Renal pelvis (tissue), 12 donors: Measurements from ENCODE around the gene TCEANC. TPM values are rescaled to one million over a fixed set of nuclear protein-coding genes. Genes with fewer than 3 reads are reported as not detected.
"Not testable (repeated sequence)": the region's sequence is repeated elsewhere in the genome, so short reads cannot be mapped to it uniquely, and the experiment has no call there.

Experiments
- DNase-seq: peaks from one replicate; pipeline ENCODE4 v3.0.0-alpha.2; 2013
- long read RNA-seq, 16 experiments: transcript quantifications; one replicate each; lab custom pipeline, GENCODE V29; 2026
- polyA plus RNA-seq, 3 donors: library from polyadenylated mRNA; unstranded; fragments of 120-200 nt; gene quantifications; one replicate each; pipeline ENCODE4 v1.2.1, GENCODE V29; 2013; ENCODE audit not compliant: insufficient read length in 3 of 3

Gene TCEANC, protein sequence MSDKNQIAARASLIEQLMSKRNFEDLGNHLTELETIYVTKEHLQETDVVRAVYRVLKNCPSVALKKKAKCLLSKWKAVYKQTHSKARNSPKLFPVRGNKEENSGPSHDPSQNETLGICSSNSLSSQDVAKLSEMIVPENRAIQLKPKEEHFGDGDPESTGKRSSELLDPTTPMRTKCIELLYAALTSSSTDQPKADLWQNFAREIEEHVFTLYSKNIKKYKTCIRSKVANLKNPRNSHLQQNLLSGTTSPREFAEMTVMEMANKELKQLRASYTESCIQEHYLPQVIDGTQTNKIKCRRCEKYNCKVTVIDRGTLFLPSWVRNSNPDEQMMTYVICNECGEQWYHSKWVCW
- polyA plus RNA-seq, result 1 to 10 TPM; 4.8 to 7.1 (median 6.0) TPM
- long read RNA-seq, donor 1, result 0 reads
- long read RNA-seq, donor 2, result 0 reads
- long read RNA-seq, donor 3, partial matches to known transcripts, result 20 of 20 reads
- long read RNA-seq, donor 3, other reads (novel, unspliced or antisense), result 0 of 20 reads
- long read RNA-seq, donor 4, result 0 reads
- long read RNA-seq, donor 5, result 0 reads
- long read RNA-seq, donor 6, result 0 reads
- long read RNA-seq, donor 7, result 0 reads
- long read RNA-seq, donor 8, result 0 reads
- long read RNA-seq, donor 9, result 0 reads
- long read RNA-seq, donor 10, result 0 reads
- long read RNA-seq, donor 11, partial matches to known transcripts, result 0 of 1 reads
- long read RNA-seq, donor 11, other reads (novel, unspliced or antisense), result 0 of 1 reads
- long read RNA-seq, donor 12, partial matches to known transcripts, result 0 of 1 reads
- long read RNA-seq, donor 12, other reads (novel, unspliced or antisense), result 0 of 1 reads
- long read RNA-seq, donor 13, result 0 reads
- long read RNA-seq, donor 14, result 0 reads
- long read RNA-seq, donor 15, result 0 reads
- long read RNA-seq, donor 16, result 0 reads

DNA sequence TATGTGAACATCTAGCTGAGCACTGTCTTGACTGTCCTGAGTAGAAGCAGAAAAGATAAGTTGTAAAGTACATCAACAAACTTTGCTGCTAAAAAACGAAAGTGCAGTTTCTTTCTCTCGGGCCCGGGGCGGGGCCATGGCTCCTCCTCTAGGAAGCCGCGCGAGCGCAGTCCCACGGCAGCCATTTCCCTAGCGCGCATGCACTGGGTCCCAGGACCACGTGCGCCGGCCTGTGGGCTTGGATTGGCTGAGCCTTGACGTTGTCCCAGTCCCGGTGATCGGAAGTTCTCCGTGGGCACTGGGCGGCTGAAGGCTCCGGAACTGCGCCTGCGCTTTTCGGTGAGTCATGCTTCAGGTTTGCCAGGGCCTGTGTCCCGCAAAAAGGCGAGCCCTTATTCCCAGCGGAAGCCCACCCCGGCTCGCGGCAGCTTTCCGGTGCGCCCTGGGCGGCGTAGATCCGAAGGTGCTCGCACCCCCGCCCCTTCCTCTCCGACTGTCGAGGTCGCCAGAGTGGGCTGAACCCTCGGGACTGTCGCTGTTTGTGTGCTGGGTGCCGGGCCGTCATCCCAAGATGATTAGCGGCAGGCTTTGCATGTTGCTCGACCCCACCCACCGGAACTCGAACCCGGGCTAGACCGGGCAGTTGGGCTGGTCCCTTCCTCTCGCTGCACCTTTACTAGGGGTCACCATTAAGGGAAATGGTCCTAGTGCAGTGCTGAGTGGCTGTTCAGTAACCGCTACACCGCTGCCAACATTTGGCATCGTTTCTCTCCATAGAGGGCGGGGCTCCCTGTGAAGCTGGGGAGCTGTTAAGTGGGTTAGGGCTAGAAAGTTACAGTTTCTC is at the start of gene TCEANC:
TCEANC (plus strand) TSS at position 292 of the 844 bp plus-strand sequence. CDS start 9,368 bp downstream, outside the sequence.
- DNase-seq, result peak; percentile 94

DNA sequence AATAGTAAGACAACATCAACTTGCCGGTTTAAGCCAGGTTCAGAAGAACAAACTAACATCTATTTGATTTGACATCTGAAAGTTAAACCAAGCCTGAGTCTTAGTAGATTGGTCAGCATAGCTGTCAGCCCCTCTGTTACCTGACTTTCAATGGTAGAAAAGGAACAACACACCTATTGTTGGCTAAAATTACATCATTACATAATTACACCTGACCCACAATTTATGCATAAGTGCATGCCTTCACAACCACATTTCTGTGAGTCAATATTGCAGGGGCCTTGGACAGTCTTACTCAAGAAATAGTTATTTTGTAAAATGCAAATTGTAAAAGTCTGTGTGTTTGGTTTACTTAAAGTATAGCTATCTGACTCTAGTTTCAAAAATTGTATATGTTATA is 47.3 kb upstream of the TCEANC start:
- DNase-seq, result no peak

DNA sequence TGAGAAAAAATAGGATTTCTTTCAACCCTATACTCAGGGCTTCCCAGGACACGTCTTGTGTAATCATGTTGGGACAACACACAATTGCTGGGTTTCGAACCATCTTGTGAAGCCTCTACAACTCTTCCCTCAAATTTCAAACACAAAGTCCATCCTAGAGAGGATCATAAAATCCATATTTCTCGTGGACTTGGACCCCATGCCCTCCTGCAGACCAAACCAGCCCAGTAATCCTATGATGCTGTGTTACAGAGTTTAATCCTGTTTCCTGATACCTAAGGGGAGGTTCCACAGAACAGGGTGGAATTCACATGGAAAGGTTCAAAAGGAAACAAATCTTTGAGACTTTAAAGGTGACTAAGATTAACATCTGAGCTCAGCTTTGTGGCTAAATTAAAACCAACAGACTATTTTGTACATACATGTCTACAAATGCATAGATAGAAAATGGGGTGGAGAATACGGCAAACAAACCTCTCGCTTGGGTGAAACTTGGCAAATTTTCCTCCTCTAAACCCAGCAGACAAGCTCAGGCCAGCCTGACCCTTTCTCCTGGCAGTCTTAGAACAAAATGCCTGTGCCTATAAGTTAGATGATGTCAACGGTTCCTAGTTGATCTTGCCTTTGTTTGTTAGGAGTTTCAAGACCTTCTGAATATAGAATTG is 45.5 kb upstream of the TCEANC start:
- no peak for DNase-seq

DNA sequence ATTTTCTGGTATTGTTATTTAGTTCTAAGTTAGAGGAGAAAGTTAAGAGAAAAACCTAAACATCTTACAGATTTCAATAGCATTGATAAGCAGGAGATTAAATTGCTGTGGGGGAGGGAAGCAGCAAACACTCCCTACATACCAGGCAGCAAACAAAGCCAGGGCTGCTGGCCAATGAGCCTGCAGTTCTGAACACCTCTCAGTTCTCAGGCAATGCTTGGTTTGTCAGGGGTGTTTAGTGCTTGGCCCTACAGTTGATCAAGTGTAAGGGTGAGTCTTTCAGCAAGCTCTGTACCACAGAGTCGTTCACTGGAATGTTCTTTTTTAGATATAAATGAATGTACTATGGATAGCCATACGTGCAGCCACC is 45.0 kb upstream of the TCEANC start:
- no peak for DNase-seq

DNA sequence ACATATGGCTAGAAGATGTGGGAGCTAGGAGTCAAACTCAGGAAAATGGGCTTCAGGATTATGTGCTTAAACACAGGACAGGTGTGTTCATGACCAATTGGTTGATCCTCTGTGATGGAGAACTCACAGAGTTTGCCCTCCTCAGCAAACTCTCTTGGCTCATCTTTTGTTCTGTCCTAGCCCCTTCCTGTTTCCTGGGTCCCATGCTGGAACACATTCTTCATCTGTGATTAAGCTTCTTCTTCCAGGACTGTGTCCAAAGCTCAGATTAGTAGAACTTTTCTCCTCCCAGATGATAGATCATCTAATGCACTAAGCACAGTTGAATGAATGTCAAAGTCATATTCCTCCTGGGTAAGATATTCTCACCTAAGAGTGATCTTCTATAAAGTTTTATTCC is 38.8 kb upstream of the TCEANC start:
- DNase-seq, result no peak

DNA sequence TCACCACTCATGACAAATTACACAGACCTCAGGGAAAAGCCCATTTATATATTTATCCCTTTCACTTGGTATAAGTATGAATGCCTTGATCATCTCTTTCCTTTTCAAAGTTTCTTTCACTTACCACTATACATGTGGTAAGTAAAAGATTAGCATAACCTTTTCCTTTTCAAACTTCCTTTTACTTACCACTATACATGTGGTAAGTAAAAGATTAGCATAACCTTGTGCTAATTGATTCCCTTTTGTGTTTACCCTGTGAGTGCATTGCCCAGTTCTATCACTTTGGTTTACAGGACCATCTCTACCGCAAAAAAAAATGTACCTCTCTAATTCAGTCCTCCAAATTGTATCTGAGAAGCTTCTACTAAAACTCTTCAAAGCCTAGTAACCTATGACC is 32.7 kb upstream of the TCEANC start:
- DNase-seq, result no peak

DNA sequence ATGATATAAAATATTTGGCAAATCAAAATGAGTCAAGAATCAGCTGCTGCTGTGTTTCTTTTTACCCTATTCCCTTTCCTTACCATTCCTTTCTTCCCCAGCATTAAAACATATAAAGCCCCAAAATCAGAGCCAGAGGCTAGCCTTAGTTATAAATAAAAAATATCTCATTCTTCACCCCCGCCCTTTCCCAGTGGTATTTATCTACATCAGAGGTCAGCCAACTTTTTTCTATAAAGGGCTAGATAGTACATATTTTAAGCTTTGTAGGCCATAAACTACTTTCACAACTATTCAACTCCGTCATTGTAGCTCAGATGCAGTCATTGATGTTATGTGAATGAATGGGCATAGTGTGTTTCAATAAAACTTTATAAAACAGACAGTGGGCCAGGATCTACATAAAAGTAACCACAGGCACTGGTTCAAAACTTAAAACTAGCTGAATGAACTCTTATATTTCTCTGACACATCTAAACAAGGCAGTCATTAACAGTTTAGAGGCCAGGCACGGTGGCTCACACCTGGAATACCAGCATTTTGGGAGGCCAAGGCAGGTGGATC is 30.5 kb upstream of the TCEANC start:
- DNase-seq, result no peak

DNA sequence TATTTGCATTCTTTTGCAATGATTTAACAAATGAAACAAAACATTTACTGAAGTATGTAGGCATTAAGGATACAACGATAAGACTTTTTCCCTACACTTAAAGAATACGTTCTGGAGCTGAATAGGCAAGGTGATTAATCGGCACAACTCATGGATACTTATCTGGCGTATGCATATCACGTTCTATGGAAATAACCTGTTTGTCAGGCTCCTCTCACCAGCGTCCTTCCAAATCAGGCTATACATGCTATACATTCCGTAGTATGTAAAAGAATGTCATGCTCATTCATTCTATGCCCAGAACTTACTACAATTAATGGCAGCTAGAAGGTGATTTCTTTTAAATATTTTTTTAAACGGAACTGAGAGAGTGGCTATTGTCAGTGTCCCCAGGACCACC is 25.6 kb upstream of the TCEANC start:
- DNase-seq, result no peak

DNA sequence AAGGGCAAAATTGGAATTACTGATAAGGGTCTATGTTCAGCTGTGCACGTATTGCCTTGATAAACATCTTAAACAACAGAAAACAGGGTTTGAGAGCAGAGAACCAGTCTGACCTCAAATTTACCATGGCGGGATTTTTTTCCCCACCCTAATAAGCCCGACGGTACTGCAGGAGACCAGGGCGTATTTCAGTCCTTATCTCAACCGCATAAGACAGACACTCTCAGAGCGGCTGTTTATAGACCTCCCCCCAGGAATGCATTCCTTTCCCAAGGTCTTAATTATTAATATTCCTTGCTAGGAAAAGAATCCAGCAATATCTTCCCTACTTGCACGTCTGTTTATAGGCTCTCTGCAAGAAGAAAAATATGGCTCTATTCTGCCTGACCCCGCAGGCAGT is 15.7 kb upstream of the TCEANC start:
- not testable (repeated sequence) for DNase-seq

DNA sequence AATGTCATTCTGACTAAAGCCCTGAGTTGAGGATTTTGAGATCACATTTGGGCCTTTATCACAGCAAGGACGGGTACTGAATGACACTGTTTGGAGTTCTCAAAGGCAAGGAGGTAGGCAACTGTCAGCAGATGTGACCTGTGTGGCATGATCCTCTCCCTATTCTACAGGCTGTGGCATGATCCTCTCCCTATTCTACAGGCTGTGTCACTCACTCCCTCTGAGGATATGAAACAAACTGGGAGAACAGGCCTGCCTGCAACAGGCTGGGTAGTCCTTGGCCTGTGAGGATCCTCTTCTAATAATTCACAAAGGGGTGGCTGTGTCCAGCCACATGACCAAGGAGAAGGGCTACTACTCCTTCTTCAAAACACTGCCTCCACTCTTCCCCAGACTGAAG is 14.9 kb upstream of the TCEANC start:
- no peak for DNase-seq

DNA sequence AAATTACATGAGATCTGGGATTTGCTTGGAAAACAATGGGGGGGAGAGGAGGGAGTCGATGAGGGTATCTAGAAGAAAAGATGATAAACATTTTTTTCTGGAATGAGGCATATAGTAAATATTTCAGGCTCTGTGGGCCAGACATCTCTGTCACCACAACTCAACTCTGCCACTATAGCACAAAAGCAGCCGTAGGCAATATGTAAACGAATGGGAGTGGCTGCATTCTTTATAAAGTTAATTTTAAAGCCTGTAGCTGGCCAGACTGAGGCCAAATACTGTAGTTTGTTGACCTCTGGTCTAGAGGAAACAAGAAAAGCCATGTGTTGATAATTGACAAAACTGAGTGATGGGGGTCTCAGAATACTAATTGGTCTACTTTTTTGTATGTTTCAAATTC is 14.1 kb upstream of the TCEANC start:
- no peak for DNase-seq

DNA sequence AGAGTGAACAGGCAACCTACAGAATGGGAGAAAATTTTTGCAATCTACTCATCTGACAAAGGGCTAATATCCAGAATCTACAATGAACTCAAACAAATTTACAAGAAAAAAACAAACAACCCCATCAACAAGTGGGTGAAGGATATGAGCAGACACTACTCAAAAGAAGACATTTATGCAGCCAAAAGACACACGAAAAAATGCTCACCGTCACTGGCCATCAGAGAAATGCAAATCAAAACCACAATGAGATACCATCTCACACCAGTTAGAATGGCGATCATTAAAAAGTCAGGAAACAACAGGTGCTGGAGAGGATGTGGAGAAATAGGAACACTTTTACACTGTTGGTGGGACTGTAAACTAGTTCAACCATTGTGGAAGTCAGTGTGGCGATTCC is 11.3 kb upstream of the TCEANC start:
- not testable (repeated sequence) for DNase-seq

DNA sequence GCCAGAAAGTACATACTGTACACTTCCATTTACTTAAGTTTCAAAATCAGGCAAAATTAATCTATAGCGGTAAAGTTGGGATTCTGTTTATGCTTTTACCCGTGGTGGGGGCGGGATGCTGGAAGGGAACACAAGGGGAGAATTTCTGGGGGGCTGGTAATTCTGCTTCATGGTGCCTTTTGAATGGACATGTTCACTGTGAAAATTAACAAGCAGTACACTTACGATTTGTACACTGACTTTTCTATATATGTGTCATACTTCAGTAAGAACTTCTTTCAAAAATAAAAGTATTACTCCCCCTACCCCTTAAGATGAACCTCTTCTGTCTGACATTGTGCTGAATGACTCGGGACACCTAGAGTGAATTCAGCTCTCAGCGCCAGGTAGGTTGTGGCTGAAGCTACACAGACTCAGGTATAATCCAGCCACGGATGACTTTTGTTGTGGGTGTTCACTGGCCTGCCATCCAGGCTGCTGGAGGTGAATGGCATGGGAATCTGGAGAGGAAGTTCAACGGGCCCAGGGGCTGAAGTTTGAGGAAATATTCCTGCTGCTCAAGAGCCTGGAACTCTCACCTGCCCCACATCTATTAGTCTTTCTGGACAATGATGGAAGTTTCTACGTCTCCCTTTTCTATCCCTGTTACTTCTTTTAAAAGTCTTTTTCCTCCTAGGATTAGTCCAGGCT is 7.3 kb upstream of the TCEANC start:
- DNase-seq, result no peak

DNA sequence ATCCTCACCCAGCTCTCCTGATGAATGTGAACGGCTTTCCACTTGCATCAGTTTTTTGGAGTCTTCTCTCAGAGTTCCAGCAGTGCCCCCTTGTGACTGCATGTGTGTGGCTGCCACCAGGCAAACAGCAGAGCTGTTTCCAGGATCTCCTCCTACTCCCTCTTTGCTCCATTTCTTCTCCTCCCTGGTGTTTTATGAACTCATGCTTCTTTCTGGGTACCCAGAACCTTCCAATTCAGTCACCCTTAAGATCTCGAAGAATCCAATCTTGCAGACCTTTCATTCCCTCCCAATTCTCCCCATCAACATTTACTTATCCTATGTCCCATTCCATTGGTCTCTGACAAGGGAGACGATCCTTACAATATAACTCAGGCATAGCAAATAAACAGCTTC is 6.8 kb upstream of the TCEANC start:
- no peak for DNase-seq

DNA sequence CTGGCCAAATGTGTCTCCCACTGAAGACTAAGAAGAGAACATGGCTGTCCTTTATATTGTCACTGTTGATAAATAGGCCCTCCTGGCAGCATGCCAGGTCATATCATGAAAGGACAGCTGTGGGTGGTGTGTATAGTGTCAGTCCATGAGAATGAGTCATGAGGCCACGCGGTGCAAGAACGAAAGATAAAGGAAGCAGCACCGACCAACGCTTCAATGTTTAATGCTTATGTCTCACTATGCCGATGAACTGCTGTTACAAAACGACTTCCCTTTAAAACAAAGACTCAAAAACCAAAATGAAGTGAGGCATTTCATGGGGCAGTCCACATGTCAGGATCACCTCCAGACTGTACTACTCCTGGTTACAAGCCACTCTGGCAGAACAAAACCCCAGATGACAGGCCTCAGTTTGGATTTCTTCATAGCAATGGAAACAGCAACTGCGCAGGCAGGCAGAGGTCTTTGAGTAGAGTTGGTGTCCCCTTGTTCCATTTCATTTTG is 5.2 kb upstream of the TCEANC start:
- no peak for DNase-seq

DNA sequence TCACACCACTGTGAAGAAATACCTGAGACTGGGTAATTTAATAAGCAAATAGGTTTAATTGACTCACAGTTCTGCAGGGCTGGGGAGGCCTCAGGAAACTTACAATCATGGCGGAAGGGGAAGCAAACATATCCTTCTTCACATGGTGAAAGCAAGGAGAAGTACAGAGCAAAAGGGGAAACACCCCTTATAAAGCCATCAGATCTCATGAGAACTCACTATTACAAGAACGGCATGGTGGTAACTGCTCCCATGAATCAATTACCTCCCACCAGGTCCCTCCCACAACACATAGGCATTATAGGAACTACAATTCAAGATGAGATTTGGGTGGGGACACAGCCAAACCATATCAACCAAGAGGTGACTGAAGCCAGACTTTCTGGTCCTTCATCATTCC is 4.6 kb upstream of the TCEANC start:
- not testable (repeated sequence) for DNase-seq

DNA sequence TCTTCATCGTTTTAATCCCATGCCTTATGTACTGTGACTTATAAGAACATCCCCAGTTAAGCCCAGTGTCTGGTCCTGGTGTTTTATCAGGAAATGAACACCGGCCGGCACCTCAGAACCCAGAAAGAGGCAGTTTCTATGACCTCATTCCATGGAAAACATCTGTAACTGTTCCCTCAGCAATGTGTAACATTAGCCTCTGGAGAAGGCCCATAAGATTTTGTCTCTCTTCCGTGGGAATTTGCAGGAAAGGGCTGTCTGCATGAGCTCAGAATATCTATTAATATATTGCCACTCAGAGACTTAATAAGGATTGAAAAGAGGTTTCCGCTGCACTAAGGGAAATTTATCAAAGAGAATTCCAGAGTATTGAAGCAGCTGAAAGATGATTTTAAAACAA is 3.1 kb upstream of the TCEANC start:
- DNase-seq, result no peak

DNA sequence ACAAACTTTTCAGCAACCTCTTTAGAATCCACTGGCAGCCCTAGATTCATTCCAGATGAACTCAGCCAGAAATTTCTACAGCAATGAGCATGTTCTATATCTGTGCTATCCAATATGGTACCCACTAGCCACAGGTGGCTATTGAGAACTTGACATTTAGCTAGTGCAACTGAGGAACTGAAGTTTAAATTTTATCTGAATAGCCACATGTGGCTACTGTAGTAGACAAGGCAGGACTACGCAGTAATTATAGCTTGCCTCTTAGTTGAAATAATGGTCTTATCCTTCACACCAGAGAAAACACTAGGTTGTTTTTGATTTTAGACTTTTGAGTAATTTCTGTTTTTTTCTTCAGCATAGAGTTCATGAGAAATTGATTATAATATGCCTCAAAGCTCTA is 2.6 kb upstream of the TCEANC start:
- no peak for DNase-seq

DNA sequence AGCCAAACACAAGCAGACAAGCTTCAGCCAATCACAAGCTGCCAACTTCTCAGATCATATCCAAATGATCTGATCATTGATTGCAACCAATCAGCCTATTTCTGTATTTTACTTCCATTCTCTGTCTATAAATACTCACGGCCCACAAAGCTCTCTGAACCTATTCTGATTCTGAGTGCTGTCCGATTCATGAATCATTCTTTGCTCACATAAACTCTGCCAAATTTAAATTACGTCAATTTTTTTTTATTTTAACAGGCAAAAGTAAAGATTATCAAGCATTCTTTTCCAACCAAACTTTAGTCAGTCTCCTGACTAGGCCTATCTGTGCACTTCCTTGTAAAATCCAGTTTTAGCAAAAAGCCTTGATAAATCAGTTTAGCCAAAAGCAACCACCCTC is 1.8 kb upstream of the TCEANC start:
- DNase-seq, result no peak

DNA sequence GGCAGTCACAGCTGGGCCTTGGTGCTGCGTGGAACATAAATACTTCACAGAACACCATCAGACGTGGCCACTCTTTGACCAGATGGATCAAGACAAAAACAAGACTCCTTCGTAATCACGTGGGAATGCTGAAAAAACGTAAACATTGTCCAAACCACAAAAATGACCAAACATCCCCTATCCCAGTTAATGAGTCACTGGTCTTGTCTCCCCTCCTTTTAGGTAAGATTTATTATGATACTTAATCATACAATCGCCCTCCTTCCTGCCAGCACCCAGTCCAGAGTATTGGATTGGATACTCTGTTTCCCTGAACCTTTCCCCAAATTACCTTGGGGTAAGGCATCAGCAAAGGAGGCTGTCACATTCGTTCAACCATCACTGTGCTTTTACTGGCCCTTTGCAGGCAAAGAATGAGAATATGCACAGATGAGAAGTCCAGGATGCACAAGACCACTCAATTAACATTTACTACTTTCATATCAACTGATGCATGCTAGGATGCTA is 601 bp upstream of the TCEANC start:
- DNase-seq, result no peak
